Measurements from ENCODE around the gene TOX4.

TOX4 gene

DNA sequence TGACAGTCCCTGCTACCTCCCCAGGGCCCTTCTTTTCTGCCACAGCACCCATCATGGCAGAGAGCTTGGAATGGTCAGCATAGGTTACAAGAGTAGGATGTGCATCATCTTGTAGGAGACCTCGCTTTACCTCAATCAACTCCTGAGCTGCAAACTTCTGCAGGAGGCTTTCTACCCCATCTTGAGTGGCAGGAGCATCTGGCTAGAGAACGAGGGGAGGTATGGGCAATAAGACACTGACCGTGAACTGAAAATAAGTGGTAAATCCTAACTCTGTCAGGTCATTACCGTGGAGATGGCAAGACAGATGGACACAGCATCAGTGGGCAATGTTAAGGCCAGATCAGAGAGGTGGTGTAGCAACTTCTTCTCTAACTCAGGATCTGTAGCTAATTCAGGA, 26.4 kb downstream of the TOX4 start:
- DNase-seq (ENCODE audit: low read depth in 2 of 2) = no peak

DNA sequence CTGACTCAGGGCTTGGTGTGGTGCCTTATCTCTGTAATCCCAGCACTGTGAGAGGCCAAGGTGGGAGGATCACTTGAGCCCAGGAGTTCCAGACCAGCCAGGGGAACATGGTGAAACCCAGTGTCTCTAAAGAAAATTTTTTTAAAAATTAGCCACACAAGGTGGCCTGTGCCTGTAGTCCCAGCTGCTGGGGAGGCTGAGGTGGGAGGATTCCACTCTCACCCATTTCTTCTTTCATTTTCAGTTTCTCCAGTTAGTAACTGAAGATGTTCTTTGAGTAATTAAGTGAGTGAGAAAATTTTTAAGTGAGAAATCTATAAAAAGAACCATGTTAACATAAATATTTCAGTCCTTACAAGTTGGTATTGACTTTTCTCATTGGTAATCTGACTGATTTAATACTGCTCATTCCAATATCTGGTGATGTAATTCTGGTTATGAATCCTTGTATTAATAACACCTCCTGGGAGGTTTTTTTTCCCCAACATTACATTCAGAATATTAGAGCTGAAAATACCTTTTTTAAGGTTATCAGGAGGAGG, 28.1 kb downstream of the TOX4 start:
- DNase-seq (ENCODE audit: low read depth in 2 of 2) = no peak

DNA sequence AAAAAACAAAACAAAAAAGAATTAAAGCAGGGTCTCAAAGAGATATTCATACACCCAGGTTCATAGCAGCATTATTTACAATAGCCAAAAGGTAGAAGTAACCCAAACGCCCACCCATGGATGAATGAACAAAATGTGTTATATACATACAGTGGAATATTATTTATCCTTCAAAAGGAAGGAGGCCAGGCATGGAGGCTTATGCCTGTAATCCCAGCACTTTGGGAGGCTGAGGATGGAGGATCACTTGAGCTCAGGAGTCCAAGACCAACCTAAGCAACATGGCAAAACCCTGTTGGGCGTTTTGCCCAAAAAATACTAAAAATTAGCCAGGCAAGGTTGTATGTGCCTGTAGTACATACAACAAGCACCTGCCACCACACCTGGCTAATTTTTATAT, 29.6 kb downstream of the TOX4 start:
- no peak for DNase-seq (ENCODE audit: low read depth in 2 of 2)

GRCh38 chr14:21509432-21510143, 32.6 kb downstream of the TOX4 start:
- no peak for DNase-seq (ENCODE audit: low read depth in 2 of 2)

DNA sequence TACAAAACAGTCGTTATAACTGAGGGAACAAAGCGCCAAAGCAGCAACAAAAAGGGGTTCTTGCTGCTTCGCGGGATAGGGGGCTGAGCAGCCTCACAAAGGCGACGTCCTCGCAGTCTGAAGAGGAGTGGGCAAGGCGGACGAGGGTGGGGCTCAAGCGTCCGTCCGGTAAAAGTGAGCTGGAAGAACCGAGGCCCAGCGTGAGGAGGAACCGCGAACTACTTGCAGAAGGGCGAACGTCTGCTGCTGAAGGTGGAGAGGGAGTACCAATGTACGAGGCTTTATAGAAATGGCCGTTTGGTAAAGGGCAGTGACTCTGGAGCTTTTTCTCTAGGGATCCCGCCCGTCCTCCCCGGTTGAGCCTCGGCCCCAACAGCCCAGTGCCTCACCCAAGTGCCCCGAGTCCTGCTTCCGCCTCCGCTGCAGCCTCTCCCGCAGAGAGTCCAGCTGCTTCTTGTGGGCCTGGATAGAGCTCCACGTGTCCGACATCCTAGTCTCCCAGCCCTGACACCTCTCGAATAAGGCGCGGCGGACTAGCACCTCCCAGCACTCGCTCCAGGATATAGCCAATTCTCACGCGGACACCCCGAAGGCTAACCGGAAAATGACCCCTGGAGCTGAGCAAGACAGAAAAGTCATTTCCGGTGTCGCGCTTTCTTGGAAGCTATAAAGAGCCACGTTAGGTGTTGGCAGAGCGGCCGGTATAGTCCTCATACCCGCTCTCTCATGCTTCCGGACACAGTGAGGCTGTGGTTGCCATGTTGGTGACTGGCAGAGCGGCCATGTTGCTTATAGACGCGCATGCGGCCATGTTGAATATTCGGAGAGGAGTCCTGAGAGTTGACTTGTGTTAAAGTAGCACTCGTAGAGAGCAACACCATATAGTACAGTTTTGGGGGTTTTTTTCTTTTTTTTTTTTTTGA, 34.0 kb downstream of the TOX4 start, which contains the start of gene METTL3:
METTL3 (minus strand) TSS at position 606 of the 923 bp plus-strand sequence; CDS start at position 489, 117 bp downstream.
- DNase-seq (ENCODE audit: low read depth in 2 of 2) = peak; percentile 89 to 93

GRCh38 chr14:21514341-21514740, 37.3 kb downstream of the TOX4 start:
- no peak for DNase-seq (ENCODE audit: low read depth in 2 of 2)

GRCh38 chr14:21518725-21519124, 41.7 kb downstream of the TOX4 start:
- DNase-seq (ENCODE audit: low read depth in 2 of 2) = no peak

GRCh38 chr14:21520767-21521166, 43.8 kb downstream of the TOX4 start:
- no peak for DNase-seq (ENCODE audit: low read depth in 2 of 2)

- no peak for DNase-seq (ENCODE audit: low read depth in 2 of 2)
Observed at GRCh38 chr14:21521501-21521900, 44.5 kb downstream of the TOX4 start.

DNA sequence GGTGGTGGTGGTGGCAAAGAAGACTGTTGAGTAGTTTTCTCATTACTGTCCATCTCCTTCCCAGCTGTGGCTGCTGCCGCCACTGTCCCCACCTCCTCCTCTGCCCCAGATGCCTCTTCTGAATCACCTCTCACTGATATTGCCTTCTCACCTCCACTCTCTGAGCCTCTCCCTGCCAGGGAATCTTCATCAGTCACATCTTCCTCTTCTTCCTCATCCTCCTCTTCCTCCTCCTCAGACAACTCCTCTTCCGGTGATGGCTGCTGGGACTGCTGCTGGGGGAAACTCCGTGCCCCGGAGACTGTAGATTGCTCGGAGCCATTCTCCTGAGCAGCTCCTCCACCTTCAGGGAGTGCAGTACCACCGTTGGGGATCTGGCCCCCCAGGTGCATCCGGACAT, 46.2 kb downstream of the TOX4 start:
- DNase-seq (ENCODE audit: low read depth in 2 of 2) = no peak

DNA sequence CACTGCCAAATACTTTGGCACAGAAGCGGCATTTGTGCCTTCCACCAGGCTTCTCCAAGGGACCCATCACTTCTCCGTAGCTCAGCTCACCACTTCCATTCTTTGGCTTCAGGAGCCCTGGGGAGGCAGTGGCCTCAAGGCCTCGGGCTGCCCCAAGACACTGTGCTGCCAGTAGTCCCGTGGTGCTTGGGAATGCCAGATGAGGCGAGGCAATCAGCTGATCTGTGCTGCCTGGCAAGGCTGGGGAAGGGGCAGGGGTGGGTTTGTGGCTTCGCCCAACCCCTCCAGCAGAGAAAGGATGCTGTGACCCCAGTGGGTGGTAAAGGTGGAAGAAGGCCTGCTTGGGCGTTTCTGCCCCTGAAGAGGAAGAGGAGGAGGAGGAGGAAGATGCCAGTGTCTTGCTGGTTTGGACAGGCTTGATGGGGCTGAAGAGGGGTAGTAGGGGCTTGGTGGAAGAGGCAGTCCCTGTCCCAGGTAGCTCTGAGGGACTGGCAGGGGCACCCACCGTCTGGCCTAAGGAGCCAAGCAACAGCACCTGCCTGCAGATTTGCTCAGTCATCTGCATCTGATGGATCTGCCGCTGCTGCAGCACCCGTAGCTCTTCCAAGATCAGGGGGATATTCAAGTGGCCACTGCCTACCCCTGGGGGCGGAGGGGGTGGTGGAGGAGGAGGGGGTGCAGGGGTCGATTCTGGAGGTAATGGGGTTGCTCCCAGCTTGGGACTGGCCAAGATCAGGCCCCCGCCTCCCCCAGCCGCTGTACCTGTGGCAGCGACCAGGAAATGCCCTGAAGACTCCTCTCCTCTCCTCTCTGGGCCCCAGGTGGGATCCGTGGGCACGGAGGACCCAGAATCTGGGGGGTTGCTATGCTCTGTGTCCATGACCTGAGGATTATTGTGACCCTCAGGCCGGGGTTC, 47.8 kb downstream of the TOX4 start:
- DNase-seq (ENCODE audit: low read depth in 2 of 2) = no peak

DNA sequence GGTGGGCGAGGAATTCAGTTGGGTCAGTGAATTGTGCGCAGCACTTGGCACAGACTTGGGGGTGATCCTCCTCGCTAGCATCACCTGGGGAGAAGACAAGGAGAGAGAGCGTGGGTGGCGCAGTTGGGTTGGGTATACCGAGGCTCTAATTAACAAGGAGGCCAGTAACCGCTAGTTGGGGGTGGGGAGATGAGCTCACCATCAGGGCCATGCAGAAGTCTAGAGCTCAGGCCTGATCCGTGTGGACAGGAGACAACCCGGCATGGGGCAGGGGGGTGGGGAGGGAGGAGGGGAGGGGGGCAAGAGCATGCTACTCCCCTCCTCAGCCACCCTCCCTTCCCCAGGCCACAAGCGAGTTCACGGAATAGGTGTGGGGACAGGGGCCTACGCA, 48.6 kb downstream of the TOX4 start:
- no peak for DNase-seq (ENCODE audit: low read depth in 2 of 2)

GRCh38 chr14:21525962-21526671, 49.1 kb downstream of the TOX4 start, which contains the start of gene SALL2:
TSS of gene SALL2 (minus strand) at chr14:21526346. CDS start at chr14:21526127, 219 bp downstream.
- peak; percentile 47 to 64 for DNase-seq (ENCODE audit: low read depth in 2 of 2)

- DNase-seq (ENCODE audit: low read depth in 2 of 2) = no peak
Observed at GRCh38 chr14:21526672-21527317, 49.8 kb downstream of the TOX4 start.

GRCh38 chr14:21527318-21527679, 50.3 kb downstream of the TOX4 start:
- DNase-seq (ENCODE audit: low read depth in 2 of 2) = no peak

DNA sequence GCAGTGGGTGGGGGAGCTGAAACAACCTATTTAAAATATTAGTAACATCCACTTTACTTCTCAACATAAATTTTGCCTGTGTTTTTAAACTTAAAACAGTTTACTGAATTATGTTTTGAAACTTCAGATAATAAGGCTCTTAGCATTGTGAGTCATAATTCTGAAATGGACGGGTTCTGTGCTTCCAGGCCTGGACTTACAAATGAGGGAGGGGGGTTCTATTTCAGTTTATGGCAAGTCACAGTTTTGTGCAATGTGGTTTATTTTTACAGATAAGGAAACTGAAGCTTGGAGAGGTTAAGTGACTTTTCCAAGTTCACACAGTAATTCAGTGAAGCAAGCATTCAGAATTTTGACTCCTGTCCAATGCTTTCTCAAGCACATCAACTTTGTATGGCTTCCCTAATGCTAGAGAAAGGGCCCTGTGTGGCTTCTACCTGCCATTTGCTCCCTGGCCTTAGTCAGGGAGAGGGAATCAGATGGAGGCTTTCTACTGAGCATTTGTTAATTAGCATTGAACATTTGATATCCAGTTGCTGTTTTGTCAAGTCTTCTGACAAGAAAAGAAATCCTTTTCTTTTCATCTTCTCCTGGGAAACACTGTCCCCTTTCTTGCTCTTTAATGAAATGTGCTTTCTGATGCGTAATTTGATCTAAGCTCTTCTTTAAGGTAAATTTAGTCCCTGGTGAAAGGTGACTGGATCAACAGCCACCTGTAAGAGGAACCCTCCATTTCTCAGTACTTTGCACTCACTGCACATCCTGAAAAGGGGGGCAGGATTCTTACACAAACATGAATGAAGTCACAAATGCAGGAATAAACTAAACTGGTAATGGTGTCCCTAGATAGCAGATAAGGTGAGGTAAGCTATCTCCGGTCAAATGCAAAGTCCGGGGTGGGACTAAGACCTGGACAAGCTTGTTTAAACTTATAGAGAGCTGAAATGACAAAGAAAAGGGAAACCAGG, 51.7 kb downstream of the TOX4 start:
- no peak for DNase-seq (ENCODE audit: low read depth in 2 of 2)

DNA sequence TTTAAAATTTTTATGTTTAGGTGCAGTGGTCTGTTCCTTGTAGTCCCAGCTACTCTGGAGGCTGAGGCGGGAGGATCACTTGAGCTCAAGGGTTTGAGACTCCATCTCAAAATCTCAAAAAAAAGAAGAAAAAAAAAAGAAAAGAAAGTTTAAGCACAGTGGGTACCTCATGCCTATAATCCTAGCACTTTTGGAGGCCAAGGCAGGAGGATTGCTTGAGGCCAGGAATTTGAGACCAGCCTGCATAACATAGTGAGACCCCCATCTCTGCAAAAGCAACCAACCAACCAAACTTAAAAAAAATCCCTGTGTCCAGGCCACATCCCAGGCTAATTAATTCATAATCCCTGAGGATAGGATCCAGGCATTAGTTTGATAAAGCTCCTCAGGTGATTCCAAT, 52.5 kb downstream of the TOX4 start:
- no peak for DNase-seq (ENCODE audit: low read depth in 2 of 2)

GRCh38 chr14:21533294-21533693, 56.3 kb downstream of the TOX4 start:
- DNase-seq (ENCODE audit: low read depth in 2 of 2) = no peak

DNA sequence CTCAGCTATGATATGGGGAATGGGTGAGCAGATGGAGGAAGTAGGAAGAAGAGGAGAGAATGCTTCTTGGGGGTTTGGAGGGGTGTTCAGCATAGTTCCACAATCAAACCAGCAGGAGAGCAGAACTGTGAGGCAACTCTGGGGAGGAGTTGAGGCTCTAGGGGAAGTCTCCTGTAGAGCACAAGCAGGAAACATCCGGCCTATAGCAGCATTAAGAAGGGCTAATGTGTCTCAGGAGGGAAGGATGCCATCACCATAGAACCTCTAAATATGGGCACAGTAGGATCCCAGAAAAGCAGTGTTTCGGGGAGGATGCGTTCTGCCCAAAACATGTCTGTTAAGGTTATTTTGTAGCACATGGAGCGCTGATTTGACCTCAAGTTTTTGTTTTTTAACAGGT, 57.6 kb downstream of the TOX4 start:
- no peak for DNase-seq (ENCODE audit: low read depth in 2 of 2)
